Right renal pelvis (tissue), 4 donors: ENCODE results near the gene SNX14. TPM values are rescaled to one million over a fixed set of nuclear protein-coding genes. Genes with fewer than 3 reads are reported as not detected.
"Not testable (repeated sequence)": the region's sequence is repeated elsewhere in the genome, so short reads cannot be mapped to it uniquely, and the experiment has no call there.

ENCODE experiments used
- DNase-seq, 4 donors: peaks; one replicate each; pipeline ENCODE4 v3.0.0-alpha.2; 2013; ENCODE audit warnings: low read depth in 4 of 4, low spot score in 3 of 4, missing footprints in 1 of 4
- polyA plus RNA-seq, 4 donors: library from polyadenylated mRNA; unstranded; fragments of 120-200 nt; gene quantifications; one replicate each; pipeline ENCODE4 v1.2.1, GENCODE V29; 2013; ENCODE audit not compliant: insufficient read length in 4 of 4

Gene SNX14
- polyA plus RNA-seq, 4 donors = 102 to 152 (median 115) TPM

GRCh38 chr6:85524281-85524680 is 69.4 kb downstream of the SNX14 start:
- DNase-seq = not testable (repeated sequence)

DNA sequence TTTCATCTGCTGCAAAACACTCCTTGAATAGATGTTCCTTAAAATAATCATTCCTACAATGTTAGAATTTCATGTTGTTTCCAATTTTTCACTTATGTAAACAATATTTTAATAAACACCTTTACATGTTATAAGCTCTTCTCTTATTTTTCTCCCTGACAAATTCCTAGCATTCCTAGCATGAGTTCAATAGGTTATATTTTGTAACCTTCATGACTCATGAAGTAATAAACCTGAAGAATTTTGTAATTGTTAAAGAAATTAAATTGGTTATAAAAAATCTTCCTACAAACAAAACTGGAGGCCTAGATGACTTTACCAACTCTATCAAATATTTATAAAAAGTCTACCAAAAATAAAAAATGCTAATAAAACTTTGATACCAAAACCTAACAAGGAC is 77.5 kb downstream of the SNX14 start:
- DNase-seq = no peak

DNA sequence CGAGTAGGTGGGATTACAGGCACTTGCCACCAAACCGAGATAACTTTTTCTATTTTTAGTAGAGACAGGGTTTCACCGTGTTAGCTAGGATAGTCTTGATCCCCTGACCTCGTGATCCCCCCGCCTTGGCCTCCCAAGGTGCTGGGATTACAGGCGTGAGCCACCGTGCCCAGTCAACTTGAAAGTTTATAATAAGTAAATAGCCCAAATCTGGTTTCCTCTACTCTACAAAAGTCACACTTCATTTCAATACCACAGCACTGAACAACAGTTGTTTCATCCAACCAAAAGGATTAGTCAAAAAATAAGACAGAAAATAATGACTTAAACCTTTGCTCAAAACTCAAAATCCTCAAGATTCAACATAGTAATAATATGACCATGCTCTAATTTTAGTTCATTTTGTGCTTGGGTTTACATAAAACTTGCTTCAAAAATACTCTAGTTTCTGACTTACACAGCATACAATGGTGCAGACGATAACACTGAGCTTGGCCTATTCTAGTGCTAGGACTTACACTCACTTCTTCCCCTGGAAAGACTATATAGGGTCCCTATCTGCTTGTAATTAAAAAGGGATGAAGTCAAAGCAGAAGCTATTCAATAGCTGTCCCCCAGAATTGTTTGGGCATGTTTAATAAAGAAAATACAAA is 87.1 kb downstream of the SNX14 start:
- no peak for DNase-seq

DNA sequence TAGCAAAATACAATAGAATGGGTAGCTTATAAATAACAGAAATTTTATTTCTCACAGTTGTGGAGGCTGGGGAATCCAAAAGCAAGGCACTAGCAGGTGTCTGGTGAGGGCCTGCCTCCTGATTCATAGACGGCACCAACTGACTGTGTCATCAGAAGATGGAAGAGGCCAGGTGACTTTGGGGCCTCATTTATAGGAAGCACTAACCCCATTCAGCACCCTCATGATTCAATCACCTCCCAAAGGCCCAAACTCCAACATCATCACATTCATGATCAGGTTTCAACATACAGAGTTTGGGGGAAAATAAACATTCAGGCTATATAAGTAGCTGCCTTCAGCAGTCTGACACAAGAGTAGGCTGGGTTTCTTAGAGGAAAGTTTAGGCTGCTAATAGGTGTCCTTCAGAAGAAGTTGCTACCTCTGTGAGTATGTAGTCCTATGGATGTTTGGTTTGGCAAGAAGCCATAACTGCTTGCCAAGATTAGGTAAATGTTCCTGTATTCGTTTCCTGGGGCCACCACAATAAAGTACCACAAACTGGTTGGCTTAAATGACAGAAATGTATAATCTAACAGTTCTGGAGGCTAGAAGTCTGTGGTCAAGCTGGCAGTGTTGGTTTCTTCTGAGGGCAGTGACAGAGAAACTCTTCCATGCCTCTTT is 94.9 kb downstream of the SNX14 start:
- no peak for DNase-seq

GRCh38 chr6:85496856-85497255 is 96.8 kb downstream of the SNX14 start:
- DNase-seq = no peak

DNA sequence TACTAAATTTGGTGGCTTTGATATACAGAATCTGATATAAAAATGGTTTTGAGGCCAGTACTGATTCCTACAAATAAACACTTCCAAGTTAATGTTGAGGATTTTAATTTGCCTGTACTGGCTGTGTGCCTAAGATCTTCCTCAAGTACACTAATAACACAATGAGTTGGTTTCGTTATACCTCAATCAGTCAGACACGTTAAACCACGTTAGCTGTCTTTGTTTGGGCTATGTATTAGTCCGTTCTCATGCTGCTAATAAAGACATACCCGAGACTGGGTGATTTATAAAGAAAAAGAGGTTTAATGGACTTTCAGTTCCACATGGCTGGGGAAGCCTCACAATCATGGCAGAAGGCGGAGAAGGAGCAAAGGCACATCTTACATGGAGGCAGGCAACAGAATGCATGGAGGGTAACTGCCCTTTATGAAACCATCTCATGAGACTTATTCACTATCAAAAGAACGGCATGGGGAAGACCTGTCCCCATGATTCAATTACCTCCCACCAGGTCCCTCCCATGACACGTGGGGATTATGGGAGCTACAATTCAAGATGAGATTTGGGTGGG is 97.6 kb downstream of the SNX14 start:
- no peak for DNase-seq

DNA sequence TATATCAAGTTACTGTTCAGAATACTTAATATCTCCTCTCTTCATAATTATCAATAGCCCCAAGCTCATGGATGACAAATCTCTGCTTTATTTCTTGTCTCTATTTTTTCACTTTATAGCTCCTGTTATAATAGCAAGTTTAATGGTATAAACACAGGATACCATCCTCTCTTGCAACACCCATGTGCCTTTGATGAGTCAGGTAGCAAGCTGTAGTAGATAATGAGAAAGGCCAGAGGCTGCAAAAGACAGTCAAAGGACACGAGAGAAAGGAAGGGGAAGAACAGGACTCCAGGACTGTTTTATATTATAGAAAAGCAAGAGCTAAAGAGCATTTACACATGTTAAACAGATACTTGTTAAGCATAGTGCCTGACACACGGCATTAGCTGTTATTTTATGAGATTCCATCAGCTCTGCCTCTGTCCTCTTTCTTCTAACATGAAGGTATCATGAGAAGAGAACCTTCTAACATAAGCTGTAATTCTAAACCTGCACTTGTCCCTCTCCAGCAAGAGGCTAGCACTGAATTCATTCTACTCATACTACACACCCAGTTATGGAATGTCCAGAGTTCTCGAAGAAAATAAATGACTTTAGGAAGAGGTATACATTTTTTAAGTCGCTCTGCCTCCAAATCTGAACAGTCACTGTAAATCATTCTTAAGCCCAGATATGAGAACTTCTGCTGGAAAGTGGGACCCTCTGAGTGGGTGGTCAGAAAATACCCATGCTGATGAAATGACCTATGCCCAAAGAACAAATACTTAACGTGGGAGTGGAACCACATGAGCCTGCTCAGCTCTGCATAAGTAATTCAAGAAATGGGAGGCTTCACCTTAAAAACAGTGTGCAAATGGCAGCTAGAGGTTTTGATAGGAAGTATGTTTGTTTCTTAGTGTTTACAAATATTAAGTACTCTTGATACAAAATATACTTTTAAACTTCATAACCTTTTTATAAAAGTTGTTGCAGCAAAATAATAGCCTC is 98.8 kb downstream of the SNX14 start:
- no peak for DNase-seq

DNA sequence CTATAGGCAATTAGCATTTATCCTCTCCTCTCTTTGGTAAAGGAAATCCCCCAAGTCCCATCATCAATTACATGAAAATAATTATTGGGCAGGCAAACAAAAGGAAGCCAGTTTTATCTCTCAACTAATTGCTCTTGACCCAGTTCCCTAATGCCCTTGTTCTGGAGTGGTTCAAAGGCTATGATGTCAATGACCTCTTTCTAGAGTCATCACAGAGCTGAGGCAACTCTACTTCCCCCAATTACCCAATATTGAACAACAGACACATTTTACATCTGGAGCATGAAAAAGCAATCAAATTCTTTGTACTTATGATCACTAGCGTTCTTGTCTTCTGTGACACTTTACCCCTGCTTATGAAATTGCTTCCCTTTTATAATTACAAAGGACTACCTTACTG is 100.3 kb downstream of the SNX14 start:
- DNase-seq = no peak

- DNase-seq = no peak
Observed at GRCh38 chr6:85490516-85491248, 103.0 kb downstream of the SNX14 start.

- no peak for DNase-seq
Observed at GRCh38 chr6:85484948-85485347, 108.7 kb downstream of the SNX14 start.

DNA sequence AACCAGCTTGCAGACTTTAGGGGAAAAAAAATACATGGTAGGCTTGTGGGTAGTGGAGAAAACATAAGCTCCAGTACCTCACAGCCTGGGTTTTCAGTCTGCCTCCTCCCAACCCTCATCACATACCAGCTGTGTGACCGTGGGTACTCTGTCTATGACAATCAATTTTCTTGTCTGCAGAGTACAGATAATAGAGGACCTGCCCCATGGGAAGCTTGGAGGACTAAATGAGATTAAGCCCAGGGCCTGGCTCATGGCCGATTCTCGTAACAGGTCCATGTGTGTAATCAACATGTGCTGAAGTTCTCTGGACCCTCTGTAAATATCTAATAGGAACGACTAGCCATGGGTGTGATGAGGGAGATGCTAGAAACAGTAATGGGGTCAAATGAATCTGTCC is 109.8 kb downstream of the SNX14 start:
- no peak for DNase-seq

GRCh38 chr6:85482905-85483700 is 110.6 kb downstream of the SNX14 start:
- DNase-seq = peak; percentile 22 to 52 (median 40)

- no peak for DNase-seq
Observed at GRCh38 chr6:85482206-85482904, 111.3 kb downstream of the SNX14 start.

DNA sequence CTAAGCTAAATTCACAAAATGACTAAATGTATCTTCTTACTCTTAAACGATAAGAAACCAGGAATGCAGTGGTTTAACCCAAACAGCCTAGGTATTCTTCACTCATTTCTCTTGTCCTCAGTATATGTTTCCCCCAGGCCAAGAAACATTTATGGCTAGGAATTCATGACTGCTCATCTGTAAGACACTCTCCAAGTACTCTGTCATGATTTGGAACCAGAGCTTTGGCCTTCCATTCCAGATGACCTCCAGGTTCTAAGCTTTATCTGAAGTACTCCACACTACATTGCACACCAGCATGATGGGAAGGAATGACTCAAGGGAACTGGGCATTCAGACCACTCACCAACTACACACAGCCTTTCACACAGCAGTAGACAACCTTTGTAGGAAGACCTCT is 114.5 kb downstream of the SNX14 start:
- no peak for DNase-seq

GRCh38 chr6:85476532-85476931 is 117.1 kb downstream of the SNX14 start:
- DNase-seq = no peak

GRCh38 chr6:85473748-85474147 is 119.9 kb downstream of the SNX14 start:
- DNase-seq = no peak

- no peak for DNase-seq
Observed at GRCh38 chr6:85472744-85473143, 120.9 kb downstream of the SNX14 start.

- DNase-seq = no peak
Observed at GRCh38 chr6:85470023-85470410, 123.6 kb downstream of the SNX14 start.
